Fibroblast of lung (primary cell): ENCODE data around the gene FKBP2.

Experiments
- CTCF ChIP-seq, 2 donors: IDR thresholded peaks in 1 of 2; conservative IDR thresholded peaks in 1 of 2; 1 replicate in 1 of 2; 2 replicates in 1 of 2; pipeline ENCODE4 v1.5.1; 2011 to 2012; ENCODE audit warnings: low read length in 2 of 2, control low read depth in 1 of 2, inconsistent platforms in 1 of 2, low read depth in 1 of 2, mild to moderate bottlenecking in 1 of 2
- EZH2 ChIP-seq: IDR thresholded peaks from 2 replicates; pipeline ENCODE4 v1.5.1; 2012; ENCODE audit warnings: low read length, control low read depth, mild to moderate bottlenecking; ENCODE audit errors: missing control alignments

GRCh38 chr11:64253481-64253880 is 12.6 kb downstream of the FKBP2 start:
- TF ChIP-seq CTCF (conservative IDR thresholded peaks at IDR 0.05 in 1 of 2, IDR thresholded peaks at IDR 0.05 in 1 of 2; ENCODE audit: low read depth in 1 of 2, low read length in 2 of 2), result no peak
- no peak for TF ChIP-seq EZH2
